ENCODE data around the gene RUFY3.
"Not testable (repeated sequence)": the region's sequence is repeated elsewhere in the genome, so short reads cannot be mapped to it uniquely, and the experiment has no call there.

RUFY3 gene

GRCh38 chr4:70705183-70706043 lies 16.4 kb upstream of the RUFY3 start:
- peak; percentile 73 for DNase-seq (ENCODE audit: low read depth)

GRCh38 chr4:70706044-70706461 lies 15.7 kb upstream of the RUFY3 start:
- DNase-seq (ENCODE audit: low read depth) = no peak

GRCh38 chr4:70706516-70706915 lies 15.2 kb upstream of the RUFY3 start:
- DNase-seq (ENCODE audit: low read depth) = no peak

- no peak for DNase-seq (ENCODE audit: low read depth)
Observed at GRCh38 chr4:70709611-70710205, 12.1 kb upstream of the RUFY3 start.

GRCh38 chr4:70711599-70711998 lies 10.2 kb upstream of the RUFY3 start:
- no peak for DNase-seq (ENCODE audit: low read depth)

GRCh38 chr4:70712150-70712549 lies 9.6 kb upstream of the RUFY3 start:
- no peak for DNase-seq (ENCODE audit: low read depth)

GRCh38 chr4:70712604-70713452 lies 8.9 kb upstream of the RUFY3 start:
- DNase-seq (ENCODE audit: low read depth) = no peak

- no peak for DNase-seq (ENCODE audit: low read depth)
Observed at GRCh38 chr4:70713453-70714078, 8.2 kb upstream of the RUFY3 start.

- DNase-seq (ENCODE audit: low read depth) = no peak
Observed at GRCh38 chr4:70714079-70714887, 7.5 kb upstream of the RUFY3 start.

- no peak for DNase-seq (ENCODE audit: low read depth)
Observed at GRCh38 chr4:70715097-70715496, 6.7 kb upstream of the RUFY3 start.

- DNase-seq (ENCODE audit: low read depth) = no peak
Observed at GRCh38 chr4:70718811-70719604, 2.8 kb upstream of the RUFY3 start.

- DNase-seq (ENCODE audit: low read depth) = no peak
Observed at GRCh38 chr4:70722199-70722791, 531 bp downstream of the RUFY3 start.

- no peak for DNase-seq (ENCODE audit: low read depth)
Observed at GRCh38 chr4:70724463-70724862, 2.7 kb downstream of the RUFY3 start.

GRCh38 chr4:70725633-70726032 lies 3.9 kb downstream of the RUFY3 start:
- no peak for DNase-seq (ENCODE audit: low read depth)

- not testable (repeated sequence) for DNase-seq (ENCODE audit: low read depth)
Observed at GRCh38 chr4:70726515-70726914, 4.8 kb downstream of the RUFY3 start.

- no peak for DNase-seq (ENCODE audit: low read depth)
Observed at GRCh38 chr4:70728091-70728490, 6.3 kb downstream of the RUFY3 start.

GRCh38 chr4:70732878-70733277 lies 11.1 kb downstream of the RUFY3 start:
- DNase-seq (ENCODE audit: low read depth) = not testable (repeated sequence)

GRCh38 chr4:70734168-70734954 lies 12.6 kb downstream of the RUFY3 start:
- DNase-seq (ENCODE audit: low read depth) = no peak

GRCh38 chr4:70734971-70735370 lies 13.2 kb downstream of the RUFY3 start:
- DNase-seq (ENCODE audit: low read depth) = no peak
